Measurements from ENCODE around the gene CHRNB4. TPM values are rescaled to one million over a fixed set of nuclear protein-coding genes. Genes with fewer than 3 reads are reported as not detected.
A peak's percentile ranks its signal among the peaks of the same experiment; 100 is the strongest.
"Not testable (repeated sequence)": the region's sequence is repeated elsewhere in the genome, so short reads cannot be mapped to it uniquely, and the experiment has no call there.

The CHRNB4 gene, protein sequence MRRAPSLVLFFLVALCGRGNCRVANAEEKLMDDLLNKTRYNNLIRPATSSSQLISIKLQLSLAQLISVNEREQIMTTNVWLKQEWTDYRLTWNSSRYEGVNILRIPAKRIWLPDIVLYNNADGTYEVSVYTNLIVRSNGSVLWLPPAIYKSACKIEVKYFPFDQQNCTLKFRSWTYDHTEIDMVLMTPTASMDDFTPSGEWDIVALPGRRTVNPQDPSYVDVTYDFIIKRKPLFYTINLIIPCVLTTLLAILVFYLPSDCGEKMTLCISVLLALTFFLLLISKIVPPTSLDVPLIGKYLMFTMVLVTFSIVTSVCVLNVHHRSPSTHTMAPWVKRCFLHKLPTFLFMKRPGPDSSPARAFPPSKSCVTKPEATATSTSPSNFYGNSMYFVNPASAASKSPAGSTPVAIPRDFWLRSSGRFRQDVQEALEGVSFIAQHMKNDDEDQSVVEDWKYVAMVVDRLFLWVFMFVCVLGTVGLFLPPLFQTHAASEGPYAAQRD
- polyA plus RNA-seq (ENCODE audit: insufficient read length in 4 of 4) = 1 to 10 TPM; 2.9 to 3.5 (median 3.1) TPM

DNA sequence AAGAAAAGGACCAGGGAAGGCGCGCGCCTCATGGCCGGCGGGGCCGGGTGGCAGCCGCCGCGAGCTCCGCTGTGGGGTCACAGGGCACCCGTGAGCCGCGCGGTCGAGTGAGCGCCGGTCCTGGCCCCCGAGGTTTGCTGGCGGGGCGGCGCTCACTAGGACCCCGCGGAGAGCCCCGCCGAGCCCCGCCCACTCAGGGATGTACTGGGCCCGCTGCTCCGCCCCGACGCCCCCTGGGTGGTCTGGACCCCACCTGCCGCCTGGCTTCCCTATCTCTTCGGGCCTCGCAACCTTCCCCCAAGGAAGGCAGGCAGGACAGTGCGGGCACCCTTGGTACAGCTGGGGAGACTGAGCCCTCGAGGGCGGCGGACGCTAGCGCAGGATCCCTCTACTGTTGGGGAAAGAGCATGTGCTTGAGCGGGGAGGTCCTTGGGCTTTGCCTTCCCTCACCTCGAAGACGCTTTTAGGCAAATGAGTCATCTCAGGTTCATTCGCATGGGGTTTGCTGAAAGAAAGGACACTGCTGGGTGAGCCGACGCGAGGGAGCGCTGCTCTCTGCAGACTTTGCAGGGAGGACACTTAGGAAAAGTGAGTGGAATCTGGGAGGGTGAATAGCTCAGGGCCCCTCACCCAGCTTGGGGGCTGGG is at the start of gene CHRNB4:
CHRNB4 (minus strand) TSS at position 109 of the 647 bp plus-strand sequence; CDS start at position 32, 77 bp downstream.
- peak in 1 of 4 donors; percentile 63 for DNase-seq (ENCODE audit: low read depth in 4 of 4, low spot score in 3 of 4)

DNA sequence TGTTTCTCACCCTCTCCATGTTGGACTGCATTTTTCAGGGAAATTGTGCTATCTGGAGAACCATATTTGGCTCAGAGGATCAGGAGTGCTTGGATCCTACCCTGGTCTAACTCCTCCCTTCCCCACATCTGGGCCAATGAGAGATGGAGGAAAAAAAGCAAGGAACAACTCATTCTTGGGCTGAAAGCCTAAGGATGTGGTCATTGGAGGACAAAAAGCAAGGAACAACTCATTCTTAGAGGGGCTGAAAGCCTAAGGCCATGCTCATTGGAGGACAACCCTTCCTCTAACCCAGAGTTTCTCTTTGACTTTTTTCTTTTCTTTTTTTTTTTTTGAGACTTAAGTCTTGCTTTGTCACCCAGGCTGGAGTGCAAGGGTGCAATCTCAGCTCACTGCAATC is 48.6 kb upstream of the CHRNB4 start:
- DNase-seq (ENCODE audit: low read depth in 4 of 4, low spot score in 3 of 4) = no peak

DNA sequence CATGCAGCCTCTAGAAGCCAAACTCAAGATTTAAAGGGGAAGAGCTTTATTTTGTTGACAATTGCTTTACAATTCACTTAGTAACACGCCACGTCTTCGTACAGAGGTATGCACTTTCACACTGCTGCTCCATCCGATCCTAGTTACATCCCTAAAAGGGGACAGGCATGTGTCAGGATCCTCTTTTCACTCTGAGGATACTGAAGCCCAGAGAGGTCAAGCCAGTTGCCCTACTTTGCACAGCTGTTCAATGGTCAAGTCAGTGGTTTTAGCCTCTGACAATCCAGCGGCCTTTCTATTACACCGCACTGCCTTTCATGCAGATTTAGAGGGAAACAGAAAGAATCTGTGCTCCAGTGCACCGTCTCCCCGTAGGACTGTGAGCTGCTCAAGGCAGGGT is 44.9 kb upstream of the CHRNB4 start:
- DNase-seq (ENCODE audit: low read depth in 4 of 4, low spot score in 3 of 4) = no peak

DNA sequence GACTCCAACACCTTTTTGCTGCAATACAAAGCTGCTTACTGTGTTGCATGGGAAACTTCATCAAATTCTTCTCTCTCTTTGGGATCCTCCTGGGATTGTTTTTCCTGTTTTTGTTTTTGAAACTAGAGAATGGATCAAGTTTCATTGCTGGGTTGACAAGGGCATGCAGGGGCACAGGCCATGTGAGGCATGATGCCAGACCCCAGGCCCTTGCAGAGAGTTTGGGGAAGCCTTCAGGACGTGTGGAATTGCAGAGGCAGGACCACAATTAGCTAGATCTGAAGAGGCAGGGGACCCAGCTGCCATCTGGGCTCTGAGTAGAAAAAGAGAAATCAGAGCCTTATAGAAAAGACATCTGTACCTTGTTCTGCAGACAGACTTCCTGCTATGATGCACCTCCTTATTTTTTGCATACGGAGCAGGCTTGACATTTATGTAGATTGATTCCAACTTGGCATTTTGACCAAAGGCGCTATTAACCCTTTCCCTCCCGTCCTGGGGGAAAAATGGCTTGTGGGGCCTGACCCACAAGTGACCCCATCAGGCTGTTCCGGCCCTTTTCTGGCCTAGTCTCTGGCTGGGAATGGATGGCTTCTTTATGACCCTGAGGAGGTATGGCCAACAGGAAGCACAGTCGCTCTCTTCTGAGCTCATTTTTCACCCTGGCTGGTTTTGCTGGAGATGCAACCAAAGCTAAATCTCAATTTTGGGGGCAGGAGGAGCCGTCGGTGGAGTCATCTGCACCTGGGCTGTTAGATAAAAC is 44.3 kb upstream of the CHRNB4 start:
- no peak for DNase-seq (ENCODE audit: low read depth in 4 of 4, low spot score in 3 of 4)

DNA sequence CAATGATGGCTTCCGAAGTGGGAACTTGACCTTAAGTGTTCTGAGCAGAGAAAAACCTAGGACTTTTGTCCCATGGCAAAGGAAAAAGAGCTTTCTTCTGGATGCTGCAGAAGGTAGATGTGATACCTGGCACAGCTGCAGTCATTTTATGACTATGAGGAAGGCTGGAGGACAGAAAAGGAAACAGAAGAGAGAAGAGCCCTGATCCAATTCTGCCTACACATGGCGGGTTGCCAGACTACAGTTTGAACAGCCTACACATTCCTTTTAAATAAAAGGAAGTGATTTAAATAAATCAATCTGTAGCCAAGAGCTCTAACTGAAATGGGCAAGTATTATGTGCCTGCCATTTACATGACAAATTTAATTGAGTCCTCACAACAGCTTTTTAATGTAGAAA is 43.6 kb upstream of the CHRNB4 start:
- DNase-seq (ENCODE audit: low read depth in 4 of 4, low spot score in 3 of 4) = no peak

DNA sequence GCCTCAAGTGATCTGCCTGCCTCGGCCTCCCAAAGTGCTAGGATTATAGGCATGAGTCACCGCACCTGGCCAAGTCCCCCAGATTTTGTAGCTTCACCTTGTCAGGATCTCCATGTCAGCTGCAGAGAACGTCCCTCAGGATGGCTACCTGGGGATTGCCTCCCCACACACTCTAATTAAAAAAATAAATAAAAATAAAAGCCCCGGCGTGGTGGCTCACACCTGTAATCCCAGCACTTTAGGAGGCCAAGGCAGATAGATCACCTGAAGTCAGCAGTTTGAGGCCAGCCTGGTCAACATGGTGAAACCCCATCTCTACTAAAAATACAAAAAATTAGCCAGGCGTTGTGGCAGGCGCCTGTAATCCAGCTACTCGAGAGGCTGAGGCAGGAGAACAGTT is 42.6 kb upstream of the CHRNB4 start:
- not testable (repeated sequence) for DNase-seq (ENCODE audit: low read depth in 4 of 4, low spot score in 3 of 4)

DNA sequence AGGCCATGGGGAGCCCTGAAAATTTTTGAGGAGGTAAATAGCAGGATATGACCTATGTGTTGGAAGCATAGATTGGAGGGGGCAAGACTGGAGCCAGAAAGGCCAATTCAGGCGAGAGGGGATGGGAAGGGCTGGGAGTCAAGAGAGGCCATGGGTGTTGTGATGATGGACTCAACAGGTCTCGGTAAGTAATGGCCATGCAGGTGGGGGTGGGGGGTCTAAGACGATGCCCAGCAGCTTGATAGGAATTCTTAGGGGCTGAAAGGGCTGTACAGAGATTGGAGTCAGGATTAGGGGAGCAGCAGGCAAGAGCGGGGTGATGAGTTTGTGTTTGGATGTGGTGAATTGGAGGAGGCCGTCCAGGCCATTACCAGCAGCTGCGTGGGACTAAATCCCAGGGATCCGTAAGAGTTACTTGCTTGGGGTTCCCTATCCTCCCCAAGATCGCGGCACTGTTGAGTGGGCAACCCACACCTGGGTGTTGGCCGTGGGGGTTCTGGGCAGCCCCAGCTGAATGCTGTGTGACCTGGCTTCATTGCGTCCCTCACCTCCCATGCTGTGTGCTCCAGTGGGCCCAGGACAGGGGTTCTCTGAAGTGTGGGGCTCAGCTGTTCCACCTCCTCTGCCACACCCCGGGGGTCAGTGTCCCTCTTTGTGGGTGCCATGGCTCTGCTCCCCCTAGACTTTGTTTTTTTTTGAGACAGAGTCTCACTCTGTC is 41.8 kb upstream of the CHRNB4 start:
- no peak for DNase-seq (ENCODE audit: low read depth in 4 of 4, low spot score in 3 of 4)

DNA sequence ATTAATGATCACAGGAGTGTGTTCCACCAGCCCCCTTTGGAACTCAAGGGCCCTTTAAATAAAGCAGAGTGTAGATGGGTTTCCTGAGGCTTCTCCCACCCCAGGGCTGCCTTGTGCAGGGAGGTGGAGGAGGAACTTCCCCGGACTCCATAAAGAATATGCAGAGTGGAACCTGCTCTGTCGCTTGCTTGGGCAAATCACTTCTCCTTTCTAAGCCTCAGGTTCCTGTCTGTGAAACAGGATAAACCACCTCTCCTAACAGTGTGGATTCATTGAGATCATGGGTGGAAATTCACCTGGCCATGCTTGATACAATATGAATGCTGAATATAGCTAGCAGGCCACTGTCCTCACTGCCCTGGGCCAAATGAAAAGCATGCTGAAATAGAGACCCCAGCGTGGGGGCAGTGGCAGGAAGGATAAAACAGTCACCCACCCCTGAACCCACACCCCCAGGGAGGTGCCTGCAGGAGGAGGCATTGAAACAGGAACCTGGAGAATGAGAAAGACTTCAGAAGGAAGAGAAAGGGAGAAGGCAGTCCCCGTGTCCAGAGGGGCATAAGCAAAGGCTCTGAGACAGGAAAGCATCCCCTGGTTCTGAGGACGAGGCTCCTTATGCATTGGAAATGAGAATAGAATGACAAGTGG is 41.1 kb upstream of the CHRNB4 start:
- DNase-seq (ENCODE audit: low read depth in 4 of 4, low spot score in 3 of 4) = no peak

DNA sequence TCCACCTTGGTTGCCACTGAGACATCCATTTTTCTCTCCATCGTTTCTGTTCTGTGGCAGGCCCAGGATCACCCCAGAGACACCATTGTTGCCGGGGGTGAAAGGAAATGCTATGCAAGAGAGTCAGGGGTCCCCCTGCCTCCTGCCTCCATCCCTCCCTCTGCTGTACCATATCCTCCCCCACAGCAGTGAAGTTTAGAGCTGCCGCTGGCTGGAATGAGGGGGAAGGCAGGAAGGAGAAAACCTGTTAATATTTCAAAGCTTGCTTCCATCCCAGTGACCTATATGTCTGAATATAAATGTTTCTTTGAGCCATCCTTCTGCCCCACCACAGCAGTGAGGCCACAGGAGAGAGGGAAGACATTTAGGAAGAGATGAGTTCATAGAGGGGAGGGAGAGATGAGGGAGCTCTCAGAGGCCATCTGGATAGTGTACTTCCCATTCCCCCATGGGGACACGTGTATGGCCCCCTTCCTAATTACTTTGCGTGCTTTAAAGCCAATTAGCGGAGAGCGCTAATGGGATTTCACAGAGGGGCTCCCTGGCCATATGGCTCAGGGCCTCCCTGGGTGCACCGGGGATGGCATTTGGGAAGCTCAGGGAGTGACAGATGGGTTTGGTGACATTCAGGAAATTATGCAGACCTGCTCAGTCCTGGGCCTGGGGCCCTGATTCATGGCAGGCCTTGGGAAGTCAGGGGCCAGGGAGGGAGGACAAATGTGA is 40.4 kb upstream of the CHRNB4 start:
- DNase-seq (ENCODE audit: low read depth in 4 of 4, low spot score in 3 of 4) = no peak

DNA sequence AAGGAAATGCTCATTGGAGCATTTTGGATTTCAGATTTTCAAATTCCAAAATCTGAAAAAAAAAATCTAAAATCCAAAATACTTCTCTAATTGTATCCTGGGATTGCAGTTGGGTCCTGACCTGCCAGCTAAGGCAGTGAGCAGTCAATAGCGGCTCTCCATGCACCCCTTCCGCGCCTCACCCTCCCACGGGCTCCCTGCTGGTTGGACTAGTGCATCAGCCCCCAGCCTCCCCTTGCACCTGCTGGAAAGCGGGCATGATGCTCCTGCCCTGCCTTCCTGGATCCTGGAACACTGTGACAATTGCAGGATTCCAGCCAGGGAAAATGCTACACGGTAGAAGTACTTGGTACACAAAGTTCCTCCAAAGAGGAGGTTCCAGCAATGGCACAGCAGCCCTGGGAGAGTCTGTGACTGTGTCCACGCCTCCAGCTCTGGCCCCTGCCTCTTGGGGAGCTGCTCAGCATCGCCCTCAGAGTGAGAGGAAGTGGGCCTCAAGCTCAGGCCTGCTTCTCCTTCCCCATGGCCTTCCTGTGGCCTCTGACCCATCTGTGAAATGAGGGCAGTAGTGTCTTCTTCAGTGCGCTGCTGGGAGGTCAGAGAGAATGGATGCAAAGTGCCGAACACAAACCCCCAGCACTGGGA is 39.5 kb upstream of the CHRNB4 start:
- DNase-seq (ENCODE audit: low read depth in 4 of 4, low spot score in 3 of 4) = no peak

DNA sequence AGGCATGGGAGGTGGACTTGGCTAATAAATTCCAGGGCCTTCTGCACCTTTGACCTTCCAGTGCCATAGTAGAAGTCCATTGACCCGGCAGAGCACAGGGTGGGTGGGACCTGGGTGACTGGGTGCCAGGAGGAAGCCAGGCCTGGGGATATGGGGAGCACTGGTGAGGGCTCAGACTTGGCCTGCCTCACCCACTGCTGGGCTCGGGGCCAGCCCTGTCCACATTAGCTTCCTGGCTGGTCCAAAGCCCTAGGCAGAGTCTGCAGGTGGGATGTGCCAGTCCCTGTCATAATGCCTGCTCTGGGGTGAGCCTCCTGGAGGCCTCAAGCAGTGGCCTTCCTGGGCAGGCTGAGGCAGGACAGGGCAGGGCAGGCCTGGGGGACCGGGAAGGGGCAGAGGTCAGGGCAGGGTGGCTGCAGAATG is 38.1 kb upstream of the CHRNB4 start:
- DNase-seq (ENCODE audit: low read depth in 4 of 4, low spot score in 3 of 4) = no peak

DNA sequence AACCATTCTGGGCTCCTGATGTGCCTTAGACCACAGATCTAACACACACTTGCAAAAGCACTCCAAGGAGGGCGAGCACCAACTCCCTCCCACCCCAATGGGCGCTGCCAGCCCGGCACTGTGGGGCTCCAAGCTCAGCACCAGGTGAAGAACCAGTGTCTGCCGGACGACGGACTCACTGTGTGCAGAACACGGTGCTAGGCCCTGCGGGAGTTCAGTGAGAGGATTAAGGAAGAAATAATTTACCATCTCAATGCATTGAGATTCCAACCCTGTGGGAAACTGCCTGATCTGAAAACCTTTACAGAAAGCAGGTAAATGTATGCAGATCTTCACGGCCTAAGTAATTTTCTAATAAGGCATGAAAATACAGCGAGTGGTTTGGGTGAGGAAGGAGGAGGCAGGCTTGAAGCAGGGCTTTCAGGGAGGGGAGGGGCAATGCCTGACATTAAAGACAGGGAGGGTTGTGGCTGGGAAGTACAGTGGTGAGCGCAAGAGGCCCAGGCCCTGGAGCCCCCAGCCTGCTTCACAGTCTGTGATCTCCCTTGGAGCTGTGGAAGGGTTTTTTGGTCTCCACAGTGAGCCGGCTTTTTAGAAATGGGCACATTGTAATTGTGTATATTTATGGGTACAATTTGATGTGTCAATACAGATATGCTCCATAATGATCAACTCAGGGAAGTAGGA is 35.6 kb upstream of the CHRNB4 start:
- DNase-seq (ENCODE audit: low read depth in 4 of 4, low spot score in 3 of 4) = no peak

DNA sequence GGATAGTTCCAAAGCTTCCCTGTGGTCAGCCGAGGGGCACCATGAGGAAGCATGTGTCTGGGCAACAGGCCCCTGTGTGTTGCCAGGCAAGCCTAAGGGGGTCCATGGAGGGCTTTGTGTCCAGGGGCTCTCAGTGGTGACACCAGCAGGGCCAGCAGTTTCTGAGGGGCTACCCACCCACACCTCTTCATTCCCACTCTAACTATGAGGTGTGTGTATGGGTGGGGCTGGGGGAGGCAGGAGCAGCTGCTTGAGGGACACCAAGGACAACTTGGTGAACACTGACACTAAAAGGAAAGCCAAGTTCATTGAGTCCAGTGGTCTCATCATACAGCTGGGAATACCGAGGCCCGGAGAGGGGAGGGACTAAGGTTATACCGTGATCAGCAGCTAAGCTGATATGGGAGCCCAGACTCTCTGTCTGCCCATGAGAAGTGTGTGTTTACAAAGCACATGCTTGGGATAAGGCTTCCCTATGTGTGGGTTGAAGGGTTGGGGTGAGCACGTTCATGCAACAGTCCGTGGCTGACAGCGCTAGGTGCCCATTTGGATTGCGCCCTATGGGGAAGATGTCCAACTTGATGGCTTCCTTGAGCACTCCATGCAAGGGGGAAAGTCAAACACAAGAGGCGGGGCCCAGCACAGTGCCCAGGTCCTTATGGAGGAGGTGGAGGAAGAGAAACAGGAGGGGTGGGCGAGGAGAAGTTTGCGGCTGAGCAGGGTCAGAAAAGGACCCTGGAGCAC is 34.8 kb upstream of the CHRNB4 start:
- no peak for DNase-seq (ENCODE audit: low read depth in 4 of 4, low spot score in 3 of 4)

DNA sequence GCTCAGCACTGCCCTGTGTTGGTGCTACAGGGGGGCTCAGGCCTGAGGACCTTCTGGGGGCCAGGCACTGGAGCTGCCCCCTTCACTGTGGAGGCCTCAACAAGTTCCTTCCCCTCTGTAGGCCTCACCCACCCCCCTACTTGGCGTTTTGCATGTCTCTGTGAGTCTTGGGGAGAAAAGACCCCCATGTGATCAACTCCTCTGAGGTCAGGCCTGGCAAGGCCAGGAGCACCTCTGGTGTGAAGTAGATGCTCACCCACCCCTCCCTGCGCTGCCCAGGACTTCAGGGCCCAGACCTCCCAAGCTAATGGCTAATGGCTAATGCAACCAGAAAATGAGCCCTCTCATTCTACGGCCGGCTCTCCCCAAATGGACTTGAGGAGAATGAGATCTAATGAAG is 34.2 kb upstream of the CHRNB4 start:
- DNase-seq (ENCODE audit: low read depth in 4 of 4, low spot score in 3 of 4) = no peak

DNA sequence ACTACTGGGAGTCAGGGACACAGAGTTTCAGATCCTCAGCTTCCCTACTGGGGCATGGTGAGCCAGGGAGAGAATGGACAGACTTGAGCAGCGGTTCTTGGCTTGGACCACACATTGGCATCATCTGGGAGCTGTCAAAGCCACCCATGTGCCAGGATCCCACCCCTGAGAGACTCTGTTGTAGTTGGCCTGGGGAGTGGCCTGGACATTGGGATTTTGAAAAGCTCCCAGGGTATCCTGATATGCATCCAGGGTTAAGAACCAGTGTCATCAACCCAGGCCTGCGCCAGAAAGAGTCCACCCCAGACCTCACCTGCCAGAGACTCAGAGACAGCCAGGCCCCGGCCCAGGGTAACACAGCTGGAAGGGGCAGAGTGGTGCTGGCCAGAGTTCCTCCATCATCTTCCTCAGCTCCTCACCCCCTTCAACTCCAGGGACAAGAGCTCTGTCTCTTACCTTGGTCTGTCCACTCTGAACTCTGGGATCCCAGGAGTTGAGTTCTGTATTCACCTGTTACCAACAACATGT is 33.0 kb upstream of the CHRNB4 start:
- no peak for DNase-seq (ENCODE audit: low read depth in 4 of 4, low spot score in 3 of 4)

DNA sequence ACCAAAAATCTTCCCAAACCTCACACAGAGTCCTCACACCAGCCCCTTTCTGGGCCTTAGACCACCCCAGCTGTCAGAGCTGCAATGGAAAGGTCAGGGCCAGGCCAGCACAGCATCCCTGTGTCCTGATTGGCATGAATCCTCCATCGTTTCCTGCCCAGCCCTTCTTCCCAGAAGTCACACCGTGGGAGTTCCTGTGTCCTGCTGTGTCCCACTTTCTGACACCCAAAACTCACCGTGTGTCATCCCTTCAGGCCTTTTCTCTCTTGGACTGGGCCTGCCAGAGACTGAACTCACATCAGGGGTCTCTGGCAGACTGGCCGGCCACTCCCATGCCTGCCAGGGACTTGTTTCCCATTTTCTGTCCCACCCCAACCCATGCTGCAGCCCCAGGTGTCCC is 32.5 kb upstream of the CHRNB4 start:
- DNase-seq (ENCODE audit: low read depth in 4 of 4, low spot score in 3 of 4) = no peak

DNA sequence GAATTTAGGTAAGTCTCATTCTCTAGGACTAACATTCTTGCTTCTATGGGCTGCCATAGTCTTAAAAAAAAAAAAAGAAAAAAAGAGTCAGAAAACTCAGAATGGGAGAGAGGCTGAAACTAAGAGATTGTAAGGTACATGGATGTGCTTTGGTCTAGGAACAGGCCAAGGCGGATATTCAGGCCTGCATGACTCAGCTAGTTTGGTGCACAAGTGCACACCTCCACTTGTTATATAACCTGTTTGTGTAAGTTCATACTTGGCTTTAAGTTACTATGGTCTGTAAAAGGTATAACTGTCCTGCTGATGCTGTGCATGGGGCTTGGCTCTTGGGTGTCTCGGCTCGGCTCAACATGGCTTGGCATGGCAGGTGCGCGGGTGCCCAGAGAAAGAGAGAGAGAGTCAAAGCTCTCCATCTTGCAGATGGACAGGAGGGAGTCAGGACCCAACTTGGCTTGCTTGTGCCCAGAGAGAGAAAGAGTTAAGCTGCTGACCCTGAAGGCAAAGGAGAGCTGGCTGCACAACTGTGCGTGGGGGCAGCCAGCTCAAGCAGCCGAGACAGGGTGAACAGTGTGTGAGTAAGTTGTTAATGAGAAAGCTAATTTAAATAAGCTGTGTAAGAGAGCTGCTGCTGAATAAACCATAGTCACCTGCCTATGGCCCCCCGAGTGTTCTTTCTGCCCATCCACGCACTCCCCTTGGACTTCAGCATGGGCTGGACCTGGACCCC is 31.4 kb upstream of the CHRNB4 start:
- no peak for DNase-seq (ENCODE audit: low read depth in 4 of 4, low spot score in 3 of 4)
